Left lung (tissue), 10 donors: ENCODE data around the gene PIK3R5. TPM values are rescaled to one million over a fixed set of nuclear protein-coding genes. Genes with fewer than 3 reads are reported as not detected.

Experiments
- ATAC-seq: fragments of 200-7000 bp; cut with Tn5 transposase; one replicate; pipeline ENCODE4 v1.9.1; 2020; ENCODE audit warnings: moderate library complexity
- DNase-seq, 4 donors: peaks; one replicate each; pipeline ENCODE4 v3.0.0-alpha.2; 2013 to 2020
- H3K27ac ChIP-seq, 2 donors: fragments of 200-600 bp; sonication (generic) in 1 of 2; one replicate each; pipeline versions ENCODE4 v1.5.0 to v1.8.0; 2020 to 2021
- H3K27me3 ChIP-seq, 2 donors: fragments of 200-600 bp; sonication (generic) in 1 of 2; one replicate each; pipeline versions ENCODE4 v1.5.0 to v1.8.0; 2020 to 2021
- H3K36me3 ChIP-seq, 2 donors: fragments of 200-600 bp; sonication (generic) in 1 of 2; one replicate each; pipeline versions ENCODE4 v1.5.0 to v1.8.0; 2020 to 2021
- H3K4me1 ChIP-seq, 2 donors: fragments of 200-600 bp; one replicate each; pipeline ENCODE4 v1.8.0; 2021
- H3K4me3 ChIP-seq, 2 donors: fragments of 200-600 bp; sonication (generic) in 1 of 2; one replicate each; pipeline versions ENCODE4 v1.5.0 to v1.8.0; 2020 to 2021; ENCODE audit warnings: mild to moderate bottlenecking in 1 of 2
- H3K9me3 ChIP-seq, 2 donors: fragments of 200-600 bp; sonication (generic) in 1 of 2; one replicate each; pipeline versions ENCODE4 v1.5.0 to v1.8.0; 2020 to 2021
- CTCF ChIP-seq, 2 donors: fragments of 200-600 bp; sonication (generic) in 1 of 2; IDR thresholded peaks; one replicate each; pipeline versions ENCODE4 v1.5.0 to v1.8.0; 2021; ENCODE audit warnings: antibody characterized with exemption in 2 of 2
- intact Hi-C, 2 donors: fragments of 100-400 bp; cut with DNase I; formaldehyde crosslinking; loops; one replicate each; pipeline versions ENCODE4 v1.11.2 to v1.14.2; 2022
- polyA plus RNA-seq, 6 donors: library from polyadenylated mRNA; unstranded; fragments of 120-200 nt; gene quantifications; one replicate each; pipeline ENCODE4 v1.2.1, GENCODE V29; 2013; ENCODE audit not compliant: insufficient read length in 6 of 6
- total RNA-seq, 2 donors: library from RNA; stranded (reverse); fragmentation: NEBNext Ultra II Directional; extraction: Animal tissue kit (Norgen Biotek cat#: 25700); gene quantifications; one replicate each; pipeline ENCODE4 v1.2.1, GENCODE V29; 2021
- donor health status: DM: no; HTN: yes; CAD: no.
- donor health status: DM: no; HTN: no; CAD: no.

Gene PIK3R5
- total and polyA plus RNA-seq, 8 donors, result 1.1 to 84.8 (median 2.0) TPM

- no peaks in the 10 kb centered on the region for H3K9me3 ChIP-seq
- peak overlapping the region; percentile 78 to 99 for H3K27ac ChIP-seq
- peak in 2 of 4 donors; percentile 64 to 83 for DNase-seq
- ATAC-seq, result peak; percentile 49
- peaks cover 0 to 9% of the 10 kb centered on the region in 2 donors for H3K36me3 ChIP-seq
- peak overlapping the region; percentile 25 to 66 for H3K4me3 ChIP-seq
- intact Hi-C loops, result no loop called here
- peaks cover 0 to 82% of the 10 kb centered on the region in 2 donors for H3K4me1 ChIP-seq
- peaks cover 15 to 57% of the 10 kb centered on the region in 2 donors for H3K27me3 ChIP-seq
- no peak for TF ChIP-seq CTCF (IDR thresholded peaks at IDR 0.05)
Measured at GRCh38 chr17:8964801-8965393, 610 bp downstream of the PIK3R5 start.

- intact Hi-C loops, result no loop called here
- Histone ChIP-seq H3K27ac (peak overlapping the region in 1 of 2 donors; percentile 99), H3K27me3 (peaks cover 15 to 57% of the 10 kb centered on the region in 2 donors), H3K4me3 (peak overlapping the region in 1 of 2 donors; percentile 66), H3K9me3 (no peaks in the 10 kb centered on the region), H3K36me3 (peaks cover 0 to 9% of the 10 kb centered on the region in 2 donors), H3K4me1 (peaks cover 0 to 79% of the 10 kb centered on the region in 2 donors)
- DNase-seq (no peak), ATAC-seq (no peak)
- no peak for TF ChIP-seq CTCF (IDR thresholded peaks at IDR 0.05)
Measured at GRCh38 chr17:8963647-8964258, 1.8 kb downstream of the PIK3R5 start.

- H3K4me3 ChIP-seq, result peak overlapping the region in 1 of 2 donors; percentile 66
- H3K27ac ChIP-seq, result no peak overlapping the region
- H3K36me3 ChIP-seq, result peaks cover 0 to 9% of the 10 kb centered on the region in 2 donors
- TF ChIP-seq CTCF (IDR thresholded peaks at IDR 0.05), result no peak
- intact Hi-C loops, result no loop called here
- H3K4me1 ChIP-seq, result peaks cover 0 to 82% of the 10 kb centered on the region in 2 donors
- no peaks in the 10 kb centered on the region for H3K9me3 ChIP-seq
- DNase-seq, result no peak
- peaks cover 15 to 56% of the 10 kb centered on the region in 2 donors for H3K27me3 ChIP-seq
- ATAC-seq, result no peak
Measured at GRCh38 chr17:8963014-8963413, 2.5 kb downstream of the PIK3R5 start.

- Histone ChIP-seq H3K27me3 (peaks cover 15 to 47% of the 10 kb centered on the region in 2 donors), H3K36me3 (peaks cover 0 to 9% of the 10 kb centered on the region in 2 donors), H3K4me1 (peaks cover 0 to 82% of the 10 kb centered on the region in 2 donors), H3K4me3 (peak overlapping the region in 1 of 2 donors; percentile 66), H3K27ac (no peak overlapping the region), H3K9me3 (no peaks in the 10 kb centered on the region)
- TF ChIP-seq CTCF (IDR thresholded peaks at IDR 0.05), result no peak
- intact Hi-C loops, result no loop called here
- no peak for ATAC-seq
- DNase-seq, result no peak
Measured at GRCh38 chr17:8961829-8962228, 3.7 kb downstream of the PIK3R5 start.

- no peak for TF ChIP-seq CTCF (IDR thresholded peaks at IDR 0.05)
- no peak for DNase-seq
- H3K4me3 ChIP-seq, result no peak overlapping the region
- peaks cover 0 to 83% of the 10 kb centered on the region in 2 donors for H3K4me1 ChIP-seq
- H3K27ac ChIP-seq, result no peak overlapping the region
- H3K9me3 ChIP-seq, result no peaks in the 10 kb centered on the region
- intact Hi-C loops, result no loop called here
- ATAC-seq, result no peak
- H3K36me3 ChIP-seq, result peaks cover 0 to 9% of the 10 kb centered on the region in 2 donors
- peaks cover 10 to 42% of the 10 kb centered on the region in 2 donors for H3K27me3 ChIP-seq
Measured at GRCh38 chr17:8960325-8961140, 5.0 kb downstream of the PIK3R5 start.
